ENCODE data around the gene APOD.
A peak's percentile ranks its signal among the peaks of the same experiment; 100 is the strongest.

The APOD gene

DNA sequence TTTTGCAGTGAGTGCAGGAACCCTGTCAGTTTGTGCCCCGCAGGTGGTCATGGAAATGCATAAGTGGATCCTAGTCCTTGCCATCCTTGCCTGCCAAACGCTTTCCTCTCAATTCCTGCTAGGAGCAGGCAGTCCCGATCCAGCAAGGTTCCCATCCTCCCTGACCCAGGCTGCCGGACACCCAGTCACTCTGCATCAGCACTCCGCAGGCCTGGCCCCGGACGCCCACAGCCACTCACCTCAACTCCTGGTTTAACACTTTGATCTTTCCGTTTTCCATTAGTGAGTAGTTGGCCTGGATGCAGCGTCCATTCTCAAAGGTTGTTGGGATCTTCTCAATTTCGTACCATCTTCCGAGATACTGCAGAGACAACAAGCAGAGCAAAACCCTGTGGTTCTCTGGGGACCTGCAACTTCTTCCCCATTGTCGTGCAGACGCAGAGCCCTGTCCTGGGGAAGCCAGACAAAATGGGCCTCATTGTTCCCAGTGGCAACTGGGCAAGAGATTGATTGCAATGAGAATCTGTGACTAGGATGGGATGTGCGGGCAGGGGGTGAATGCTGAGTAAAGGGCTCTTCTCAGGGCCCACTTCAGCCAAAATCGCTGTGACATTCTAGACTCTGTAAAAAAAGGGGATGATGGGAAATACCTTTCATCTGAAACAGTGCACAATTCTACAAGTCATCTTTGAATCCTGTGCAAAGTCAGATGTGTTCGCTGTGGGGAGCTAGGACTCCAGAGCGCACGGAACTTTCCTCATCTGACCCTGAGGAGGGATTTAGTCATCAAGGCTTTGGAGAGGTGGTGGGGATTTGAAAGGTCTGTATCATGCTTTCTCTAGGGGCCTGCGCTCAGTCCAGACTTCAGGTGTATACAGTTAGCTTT, 9.9 kb downstream of the APOD start:
- Histone ChIP-seq H3K4me3 (no peak overlapping the region), H3K27me3 (no peaks in the 10 kb centered on the region), H3K4me1 (no peaks in the 10 kb centered on the region), H3K27ac (no peak overlapping the region), H3K9me3 (no peaks in the 10 kb centered on the region), H3K36me3 (peaks cover 0 to 12% (median 0%) of the 10 kb centered on the region in 3 donors)
- TF ChIP-seq, protein P1, sequence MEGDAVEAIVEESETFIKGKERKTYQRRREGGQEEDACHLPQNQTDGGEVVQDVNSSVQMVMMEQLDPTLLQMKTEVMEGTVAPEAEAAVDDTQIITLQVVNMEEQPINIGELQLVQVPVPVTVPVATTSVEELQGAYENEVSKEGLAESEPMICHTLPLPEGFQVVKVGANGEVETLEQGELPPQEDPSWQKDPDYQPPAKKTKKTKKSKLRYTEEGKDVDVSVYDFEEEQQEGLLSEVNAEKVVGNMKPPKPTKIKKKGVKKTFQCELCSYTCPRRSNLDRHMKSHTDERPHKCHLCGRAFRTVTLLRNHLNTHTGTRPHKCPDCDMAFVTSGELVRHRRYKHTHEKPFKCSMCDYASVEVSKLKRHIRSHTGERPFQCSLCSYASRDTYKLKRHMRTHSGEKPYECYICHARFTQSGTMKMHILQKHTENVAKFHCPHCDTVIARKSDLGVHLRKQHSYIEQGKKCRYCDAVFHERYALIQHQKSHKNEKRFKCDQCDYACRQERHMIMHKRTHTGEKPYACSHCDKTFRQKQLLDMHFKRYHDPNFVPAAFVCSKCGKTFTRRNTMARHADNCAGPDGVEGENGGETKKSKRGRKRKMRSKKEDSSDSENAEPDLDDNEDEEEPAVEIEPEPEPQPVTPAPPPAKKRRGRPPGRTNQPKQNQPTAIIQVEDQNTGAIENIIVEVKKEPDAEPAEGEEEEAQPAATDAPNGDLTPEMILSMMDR (IDR thresholded peaks at IDR 0.05): no peak
- intact Hi-C loops (cut with DNase I; ENCODE audit: low total_unique reads): no loop called here
- peak in 1 of 2 donors; percentile 42 for DNase-seq

DNA sequence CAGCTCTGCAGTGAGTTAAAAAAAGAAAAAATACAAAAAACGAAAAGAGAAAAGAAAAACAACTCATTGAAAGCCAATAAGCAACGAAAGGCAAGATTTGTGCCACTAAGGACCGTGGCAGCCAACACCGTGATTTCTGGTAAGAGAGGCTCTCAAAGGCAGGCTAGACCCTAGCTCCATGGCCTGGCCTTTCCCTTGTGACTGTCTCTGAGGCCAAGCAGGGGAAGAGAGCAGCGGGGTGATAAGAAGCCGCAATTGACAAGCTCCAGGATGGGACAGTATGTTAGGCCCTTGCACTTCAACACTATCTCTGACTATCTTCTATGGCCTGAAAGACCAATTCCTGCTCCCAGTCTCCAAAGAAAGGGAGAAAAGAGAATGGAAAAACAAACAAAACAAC, 12.4 kb downstream of the APOD start:
- Histone ChIP-seq H3K27me3 (peaks cover 0 to 12% of the 10 kb centered on the region in 2 donors), H3K36me3 (peaks cover 0 to 12% (median 0%) of the 10 kb centered on the region in 3 donors), H3K9me3 (no peaks in the 10 kb centered on the region), H3K27ac (no peak overlapping the region), H3K4me1 (no peaks in the 10 kb centered on the region), H3K4me3 (no peak overlapping the region)
- intact Hi-C loops (cut with DNase I; ENCODE audit: low total_unique reads): no loop called here
- TF ChIP-seq, protein P1 (IDR thresholded peaks at IDR 0.05): no peak
- DNase-seq: no peak

DNA sequence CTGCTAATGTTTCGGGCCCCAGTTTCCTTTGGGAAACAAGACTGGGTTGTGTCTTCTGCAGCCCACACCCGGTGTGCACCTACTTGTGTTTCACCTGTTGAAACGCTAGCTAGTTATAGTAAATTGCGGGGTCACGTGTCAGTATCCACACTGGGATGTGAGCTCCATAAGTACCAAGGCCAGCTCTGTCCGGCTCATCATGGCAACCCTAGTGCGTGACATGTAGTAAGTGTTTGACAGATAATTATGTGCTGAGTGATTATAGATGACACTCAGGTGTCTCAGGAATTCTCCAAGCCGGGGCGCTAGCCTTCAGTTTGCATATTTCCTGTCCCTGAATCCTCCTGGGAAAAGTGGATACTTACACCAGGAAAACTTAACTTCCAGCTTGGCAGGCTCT, 12.8 kb downstream of the APOD start:
- Histone ChIP-seq H3K27ac (no peak overlapping the region), H3K36me3 (peaks cover 0 to 12% (median 0%) of the 10 kb centered on the region in 3 donors), H3K27me3 (peaks cover 0 to 13% of the 10 kb centered on the region in 2 donors), H3K9me3 (no peaks in the 10 kb centered on the region), H3K4me3 (no peak overlapping the region), H3K4me1 (no peaks in the 10 kb centered on the region)
- intact Hi-C loops (cut with DNase I; ENCODE audit: low total_unique reads): no loop called here
- no peak for DNase-seq
- TF ChIP-seq, protein P1 (IDR thresholded peaks at IDR 0.05): no peak

DNA sequence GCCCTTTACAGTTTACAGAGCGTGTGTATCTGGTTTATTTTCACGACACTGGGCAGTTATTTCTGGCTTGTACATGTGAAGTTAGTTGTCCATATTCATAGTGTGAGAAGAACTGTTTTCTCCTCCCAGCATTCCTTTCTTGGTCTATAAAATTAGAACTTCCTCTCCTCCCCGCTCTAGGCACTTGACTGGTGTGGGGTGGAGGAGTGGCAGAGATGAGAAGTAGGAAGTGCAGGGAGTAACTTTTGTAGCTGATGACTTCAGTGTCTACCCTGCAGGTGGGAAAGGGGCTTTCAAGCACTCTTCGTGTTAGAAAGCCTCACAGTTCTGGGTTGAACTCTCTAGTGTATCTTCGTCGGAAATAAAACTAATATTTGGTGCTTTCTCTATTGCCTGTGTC, 13.4 kb downstream of the APOD start:
- peaks cover 0 to 18% of the 10 kb centered on the region in 2 donors for H3K27me3 ChIP-seq
- H3K27ac ChIP-seq: no peak overlapping the region
- no peak overlapping the region for H3K4me3 ChIP-seq
- intact Hi-C loops (cut with DNase I; ENCODE audit: low total_unique reads): no loop called here
- H3K36me3 ChIP-seq: peaks cover 0 to 8% (median 0%) of the 10 kb centered on the region in 3 donors
- H3K9me3 ChIP-seq: no peaks in the 10 kb centered on the region
- DNase-seq: no peak
- no peaks in the 10 kb centered on the region for H3K4me1 ChIP-seq
- TF ChIP-seq, protein P1 (IDR thresholded peaks at IDR 0.05): no peak

DNA sequence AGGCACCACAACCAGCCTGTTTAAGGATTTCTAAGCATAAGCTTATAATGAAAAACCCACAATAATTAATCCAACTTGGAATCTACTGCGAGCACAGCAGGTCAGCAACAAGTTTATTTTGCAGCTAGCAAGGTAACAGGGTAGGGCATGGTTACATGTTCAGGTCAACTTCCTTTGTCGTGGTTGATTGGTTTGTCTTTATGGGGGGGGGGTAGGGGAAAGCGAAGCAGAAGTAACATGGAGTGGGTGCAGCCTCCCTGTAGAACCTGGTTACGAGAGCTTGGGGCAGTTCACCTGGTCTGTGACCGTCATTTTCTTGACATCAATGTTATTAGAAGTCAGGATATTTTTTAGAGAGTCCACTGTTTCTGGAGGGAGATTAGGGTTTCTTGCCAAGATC, 15.1 kb downstream of the APOD start:
- Histone ChIP-seq H3K4me3 (no peak overlapping the region), H3K4me1 (no peaks in the 10 kb centered on the region), H3K36me3 (peaks cover 0 to under 1% (median 0%) of the 10 kb centered on the region in 3 donors), H3K27ac (no peak overlapping the region), H3K9me3 (no peaks in the 10 kb centered on the region), H3K27me3 (peaks cover 0 to 20% of the 10 kb centered on the region in 2 donors)
- TF ChIP-seq, protein P1 (IDR thresholded peaks at IDR 0.05): no peak
- peak in 1 of 2 donors; percentile 20 for DNase-seq
- intact Hi-C loops (cut with DNase I; ENCODE audit: low total_unique reads): no loop called here
